ENCODE results near the gene WASF3.
"Not testable (repeated sequence)": the region's sequence is repeated elsewhere in the genome, so short reads cannot be mapped to it uniquely, and the experiment has no call there.

Gene WASF3

DNA sequence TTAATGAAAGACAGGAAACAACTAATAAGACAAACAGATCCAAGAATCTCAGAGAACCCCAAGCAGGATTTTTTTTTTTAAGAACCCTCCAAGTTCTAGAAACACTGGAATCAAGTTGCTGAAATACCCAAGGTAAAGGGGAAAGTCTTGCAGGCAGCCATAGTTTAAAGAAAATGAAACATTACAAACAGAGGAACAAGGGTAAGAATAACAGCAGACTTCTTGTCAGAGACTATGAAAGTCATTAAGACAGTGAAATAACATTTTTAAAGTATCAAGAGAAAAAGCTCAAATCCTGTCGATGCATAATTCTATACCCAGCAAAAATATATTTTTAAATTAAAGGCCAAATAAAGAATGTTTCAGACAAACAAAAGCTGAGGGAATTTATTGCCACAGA, 67.1 kb downstream of the WASF3 start:
- DNase-seq (ENCODE audit: low spot score): no peak
- FAIRE-seq: no peak

DNA sequence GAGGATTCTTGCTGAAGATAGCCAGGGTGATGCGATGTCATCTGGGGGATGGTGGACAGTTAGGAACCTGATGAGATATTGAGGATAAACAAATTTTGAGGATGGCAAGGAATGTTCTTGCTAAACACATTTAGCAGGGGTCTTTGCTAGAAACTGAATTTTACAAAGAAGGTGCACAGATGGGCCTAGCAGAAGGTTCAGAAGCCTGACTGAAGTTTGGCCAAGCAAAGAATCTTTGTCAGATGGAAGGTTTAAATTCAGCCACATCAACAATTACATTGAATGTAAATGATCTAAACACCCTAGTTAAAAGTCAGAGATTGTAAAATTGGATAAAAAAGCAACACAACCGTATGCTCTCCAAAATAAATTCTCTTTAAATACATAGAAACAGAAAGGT, 68.8 kb downstream of the WASF3 start:
- DNase-seq (ENCODE audit: low spot score) (no peak), FAIRE-seq (no peak)

DNA sequence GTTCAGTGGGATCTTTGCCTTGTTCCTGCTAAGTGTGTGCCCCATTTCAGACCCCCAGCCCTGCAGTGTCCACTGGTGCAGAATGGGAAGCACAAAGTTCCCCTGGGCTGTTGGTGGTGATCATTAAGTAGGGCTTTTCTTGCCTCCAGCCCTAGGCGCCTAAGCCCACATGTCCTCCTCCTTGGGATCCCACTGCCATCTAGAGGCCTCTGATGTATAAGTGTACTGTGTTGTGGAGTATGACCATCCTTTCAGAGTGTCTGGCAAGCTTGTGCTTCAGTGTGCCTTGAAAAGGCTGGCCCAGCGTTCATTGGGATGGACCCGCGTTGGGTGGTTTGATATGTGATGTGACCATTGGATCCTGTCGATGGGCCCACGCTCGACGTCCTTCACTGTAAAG, 71.2 kb downstream of the WASF3 start:
- FAIRE-seq: no peak
- DNase-seq (ENCODE audit: low spot score): no peak

DNA sequence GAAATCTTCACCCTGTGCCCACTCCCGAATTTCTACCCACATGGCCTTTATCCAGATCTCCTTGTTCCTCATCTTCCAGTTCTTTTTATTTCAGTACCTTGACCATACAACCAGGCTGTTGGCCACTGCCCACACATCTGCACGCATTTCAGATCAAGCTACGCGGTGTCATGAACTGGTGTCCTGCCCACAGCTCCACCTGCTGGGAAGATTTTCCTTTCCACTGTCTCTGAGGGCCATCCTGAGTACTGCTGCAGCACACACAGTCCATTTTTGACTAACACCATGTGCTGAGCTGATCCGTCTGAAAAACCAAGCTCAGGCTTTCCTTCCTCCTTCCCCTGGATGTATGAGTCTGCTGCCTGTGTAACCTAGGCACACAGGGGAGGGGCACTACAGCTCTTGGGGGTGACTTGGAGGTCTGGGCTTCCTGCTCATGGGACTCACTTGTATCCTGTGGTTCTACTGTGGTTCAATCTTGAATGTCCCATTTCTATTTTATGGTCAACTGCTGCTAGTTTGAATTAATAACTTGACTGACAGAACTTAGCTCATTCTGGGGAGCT, 71.9 kb downstream of the WASF3 start:
- DNase-seq (ENCODE audit: low spot score): no peak

DNA sequence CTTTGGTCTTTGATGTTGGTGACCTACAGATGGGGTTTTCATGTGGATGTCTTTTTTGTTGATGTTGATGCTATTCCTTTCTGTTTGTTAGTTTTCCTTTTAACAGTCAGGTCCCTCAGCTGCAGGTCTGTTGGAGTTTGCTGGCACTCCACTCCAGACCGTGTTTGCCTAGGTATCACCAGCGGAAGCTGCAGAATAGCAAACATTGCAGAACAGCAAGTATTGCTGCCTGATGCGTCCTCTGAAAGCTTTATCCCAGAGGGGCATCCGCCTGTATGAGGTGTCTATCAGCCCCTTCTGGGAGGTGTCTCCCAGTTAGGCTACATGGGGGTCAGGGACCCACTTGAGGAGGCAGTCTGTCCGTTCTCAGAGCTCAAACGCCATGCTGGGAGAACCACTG, 78.2 kb downstream of the WASF3 start:
- FAIRE-seq; DNase-seq (ENCODE audit: low spot score): not testable (repeated sequence)

More for the DNA sequence above, 71.9 kb downstream of the WASF3 start:
- FAIRE-seq: no peak

DNA sequence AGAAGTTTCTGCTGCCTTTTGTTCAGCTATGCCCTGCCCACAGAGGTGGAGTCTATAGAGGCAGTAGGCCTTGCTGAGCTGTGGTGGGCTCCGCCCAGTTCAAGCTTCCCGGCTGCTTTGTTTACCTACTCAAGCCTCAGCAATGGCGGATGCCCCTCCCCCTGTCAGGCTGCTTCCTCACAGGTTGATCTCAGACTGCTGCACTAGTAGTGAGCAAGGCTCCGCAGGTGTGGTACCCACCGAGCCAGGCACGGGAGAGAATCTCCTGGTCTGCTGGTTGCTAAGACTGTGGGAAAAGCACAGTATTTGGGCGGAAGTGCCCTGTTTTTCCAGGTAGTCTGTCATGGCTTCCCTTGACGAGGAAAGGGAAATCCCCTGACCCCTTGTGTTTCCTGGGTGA, 78.6 kb downstream of the WASF3 start:
- FAIRE-seq; DNase-seq (ENCODE audit: low spot score): not testable (repeated sequence)

DNA sequence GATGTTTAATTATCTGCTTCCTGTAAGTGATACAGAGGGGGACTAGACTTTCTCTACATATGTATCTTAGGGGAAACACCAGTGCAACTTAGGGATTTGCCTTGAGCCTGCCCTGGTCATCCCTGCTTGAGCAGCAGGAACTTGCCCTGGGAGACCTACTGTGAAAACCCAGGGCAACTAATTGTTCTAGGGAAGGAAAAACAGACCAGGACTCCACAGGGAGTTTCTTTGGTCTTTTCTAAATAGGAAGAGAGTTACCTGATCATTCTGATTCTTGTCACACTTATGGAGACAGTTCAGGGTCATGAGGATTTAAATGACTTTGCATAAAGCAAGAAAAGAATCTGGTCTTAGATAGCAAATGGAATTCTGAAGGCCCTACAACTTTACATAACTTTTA, 89.1 kb downstream of the WASF3 start:
- FAIRE-seq (no peak), DNase-seq (ENCODE audit: low spot score) (no peak)

DNA sequence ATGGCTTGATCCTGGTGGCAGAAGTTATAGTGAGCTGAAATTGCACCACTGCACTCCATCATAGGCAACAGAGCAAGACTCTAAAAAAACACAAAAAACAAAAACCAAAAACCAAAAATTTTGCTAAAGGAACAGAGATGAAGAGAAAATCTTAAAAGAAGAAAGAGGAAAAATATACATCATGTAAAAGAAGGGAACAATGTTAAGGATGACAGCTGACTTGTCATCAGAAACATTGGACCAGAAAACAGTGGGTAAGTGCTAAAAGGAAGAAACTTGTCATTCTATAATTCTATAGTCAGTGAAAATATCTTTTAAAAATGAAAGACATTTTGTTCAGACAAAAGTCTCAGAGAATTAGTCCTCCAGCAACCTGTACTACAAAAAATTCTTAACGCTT, 93.8 kb downstream of the WASF3 start:
- FAIRE-seq: no peak

DNA sequence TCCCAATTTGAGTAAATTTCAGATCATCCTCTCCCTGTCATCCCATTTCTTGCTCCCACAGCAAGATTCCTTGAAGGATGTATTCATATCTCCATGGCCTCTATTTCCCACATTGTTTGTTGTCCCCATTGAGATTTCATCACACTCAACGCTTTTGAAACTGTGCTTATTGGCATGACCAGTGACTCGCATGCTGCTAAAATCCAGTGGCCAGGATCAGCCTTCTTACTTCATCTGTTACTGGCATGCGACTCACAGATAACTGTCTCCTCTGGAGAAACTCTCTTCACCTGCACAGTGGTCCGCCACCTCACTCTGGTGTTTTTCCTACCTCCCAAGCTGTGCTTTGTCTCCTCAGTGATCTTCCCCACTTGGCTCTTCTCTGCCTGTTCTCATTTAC, 95.8 kb downstream of the WASF3 start:
- no peak for FAIRE-seq
- no peak for DNase-seq (ENCODE audit: low spot score)

More for the DNA sequence above, 93.8 kb downstream of the WASF3 start:
- DNase-seq (ENCODE audit: low spot score): no peak

DNA sequence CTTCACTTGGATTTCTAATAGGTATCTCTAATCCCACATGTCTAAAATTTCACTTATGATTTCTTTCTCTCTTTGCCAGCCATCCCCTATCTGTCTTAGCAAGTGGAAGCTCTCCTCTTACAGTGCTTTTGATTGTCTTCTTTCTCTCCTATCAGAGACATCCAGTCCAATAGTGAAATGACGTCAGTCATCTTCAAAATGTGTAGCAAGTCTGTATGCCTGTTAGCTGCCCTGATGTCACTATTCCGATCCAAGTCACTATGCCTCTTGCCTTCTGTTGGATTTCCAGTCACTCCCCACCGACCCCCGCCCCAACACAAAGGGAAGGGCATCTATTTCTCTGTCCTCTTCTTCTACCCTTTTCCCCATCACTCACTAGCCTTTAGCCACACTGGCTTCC, 96.4 kb downstream of the WASF3 start:
- no peak for FAIRE-seq
- no peak for DNase-seq (ENCODE audit: low spot score)

DNA sequence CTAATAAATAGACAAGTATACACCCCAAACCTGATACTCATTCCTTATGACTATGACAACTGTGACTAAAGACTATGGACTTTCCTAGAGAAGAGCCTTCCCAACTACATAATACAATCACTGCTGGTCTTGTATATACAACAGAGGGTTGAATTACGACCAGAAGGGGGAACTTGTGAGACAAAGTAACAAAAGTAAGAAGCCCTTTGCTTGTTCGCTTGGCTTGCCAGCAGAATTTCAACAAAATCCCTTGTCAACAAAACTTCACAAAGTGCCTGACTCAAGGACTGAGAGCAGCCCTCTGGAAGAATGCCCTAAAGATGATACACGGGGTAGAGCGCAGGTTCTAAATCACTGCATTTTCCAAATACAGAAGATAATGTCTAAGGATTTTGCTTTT, 99.4 kb downstream of the WASF3 start:
- DNase-seq (ENCODE audit: low spot score) (no peak), FAIRE-seq (no peak)

DNA sequence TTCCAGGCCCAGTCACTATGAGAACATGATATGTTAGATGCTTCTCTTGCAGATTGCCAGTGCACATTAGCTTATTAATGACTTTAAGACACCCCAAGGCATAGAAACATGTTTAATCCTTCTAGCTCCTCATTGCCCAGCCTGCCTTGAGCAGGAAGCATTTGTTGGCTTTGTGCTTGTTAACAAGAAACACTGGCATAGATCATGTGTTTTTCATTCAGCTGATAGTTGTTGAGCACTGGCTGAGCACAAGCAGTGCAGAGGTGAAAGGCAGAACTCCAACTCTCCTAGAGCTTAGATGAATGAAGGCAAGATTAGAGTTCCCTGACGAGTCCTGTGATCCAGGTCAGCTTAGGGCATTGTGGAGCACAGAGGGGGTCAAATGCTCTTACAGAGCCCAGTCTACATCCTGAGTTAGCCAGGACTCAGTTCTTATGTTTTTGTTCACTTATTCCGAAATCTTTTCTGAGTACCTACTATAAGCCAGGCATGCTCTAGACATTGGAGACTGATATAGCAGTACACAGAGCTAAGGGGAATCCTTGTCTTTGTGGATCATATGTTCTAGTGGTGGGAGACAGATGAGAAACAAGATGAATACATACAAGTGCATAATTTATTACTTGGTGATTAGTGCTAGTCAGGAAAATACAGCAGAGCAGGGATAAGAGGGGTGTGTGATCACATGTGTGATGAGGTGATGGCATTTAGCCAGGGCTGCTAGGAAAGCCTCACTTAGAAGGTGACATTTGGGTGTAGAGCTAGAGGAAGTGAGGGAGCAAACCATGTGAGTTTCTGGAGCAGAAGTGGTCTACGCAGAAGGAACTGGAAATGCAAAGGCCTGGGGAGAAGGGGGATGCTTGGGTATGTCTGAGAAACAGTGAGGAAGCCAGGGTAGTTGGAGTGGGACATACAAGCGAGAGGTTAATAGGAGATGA, 101.2 kb downstream of the WASF3 start:
- no peak for DNase-seq (ENCODE audit: low spot score)
- FAIRE-seq: no peak

DNA sequence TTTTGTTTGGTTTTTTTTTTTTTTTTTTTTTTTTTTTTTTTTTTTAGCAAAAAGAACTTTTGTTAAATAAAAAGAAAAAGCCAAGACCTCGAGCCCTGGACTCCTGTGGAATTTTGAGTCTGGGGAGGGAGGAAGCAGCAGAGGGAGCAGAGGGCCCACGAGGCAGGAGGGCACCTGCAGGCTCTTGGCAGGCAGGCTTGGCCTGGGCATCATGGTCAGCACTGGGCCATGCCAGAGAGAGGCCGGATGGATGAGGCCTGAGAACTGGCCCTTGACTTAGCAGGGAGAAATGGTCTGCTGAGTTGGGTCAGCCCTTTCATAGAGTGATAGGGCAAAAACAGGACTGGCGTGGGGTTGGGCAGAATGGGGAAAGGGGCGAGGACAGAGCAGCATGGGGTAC, 102.7 kb downstream of the WASF3 start:
- DNase-seq (ENCODE audit: low spot score): no peak
- no peak for FAIRE-seq

DNA sequence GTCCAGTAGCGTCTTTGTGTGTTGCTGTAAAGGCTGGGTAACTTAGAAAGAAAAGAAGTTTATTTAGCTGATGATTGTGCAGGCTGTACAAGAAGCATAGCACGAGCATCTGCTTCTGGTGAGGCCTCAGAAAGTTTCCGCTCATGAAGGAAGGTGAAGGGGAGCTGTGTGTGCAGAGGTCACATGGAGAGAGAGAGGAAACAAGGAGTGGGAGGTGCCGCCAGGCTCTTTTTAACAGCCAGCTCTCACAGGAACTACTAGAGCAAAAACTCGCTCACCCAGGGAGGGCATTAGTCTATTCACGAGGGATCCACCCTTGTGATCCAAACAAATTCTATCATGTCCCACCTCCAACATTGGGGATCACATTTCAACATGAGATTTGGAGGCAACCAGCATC, 103.3 kb downstream of the WASF3 start:
- FAIRE-seq (no peak), DNase-seq (ENCODE audit: low spot score) (no peak)

DNA sequence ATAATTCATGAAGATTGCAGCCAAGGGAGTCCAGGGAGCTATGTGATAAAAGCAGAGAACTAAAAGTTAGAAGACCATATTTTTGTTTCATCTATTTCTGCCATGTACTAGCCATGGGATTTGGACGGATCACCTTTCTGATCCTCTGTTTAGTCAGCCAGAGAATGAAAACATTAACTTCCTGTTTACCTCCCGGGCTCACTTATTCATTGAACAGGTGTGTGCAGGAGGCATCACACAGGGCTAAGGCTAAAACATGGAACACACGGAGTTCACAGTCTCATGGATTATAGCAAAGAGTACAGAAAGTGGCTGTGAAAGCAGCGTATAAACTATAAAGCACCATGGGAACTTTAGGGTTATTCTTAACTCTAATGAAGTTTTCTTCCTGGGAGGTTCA, 106.3 kb downstream of the WASF3 start:
- FAIRE-seq: no peak
- DNase-seq (ENCODE audit: low spot score): no peak

DNA sequence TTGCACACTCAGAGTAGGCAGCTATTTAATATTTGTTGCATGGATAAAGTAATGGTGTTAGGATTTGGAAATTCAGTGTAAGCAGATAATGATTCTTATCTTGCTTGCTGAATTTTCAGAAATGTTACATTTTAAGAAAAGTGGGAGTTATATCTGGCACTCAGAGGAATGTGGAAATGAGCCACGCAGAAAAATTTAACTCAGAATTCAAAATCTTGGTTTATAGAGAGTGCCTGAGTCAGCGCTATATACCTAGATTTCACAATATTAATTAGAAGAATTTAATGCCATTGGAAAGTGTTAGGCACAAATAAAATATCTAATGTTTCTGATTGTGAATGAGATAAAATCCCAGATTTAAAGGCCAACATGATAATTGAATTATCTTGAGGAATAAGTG, 106.8 kb downstream of the WASF3 start:
- FAIRE-seq (no peak), DNase-seq (ENCODE audit: low spot score) (no peak)

DNA sequence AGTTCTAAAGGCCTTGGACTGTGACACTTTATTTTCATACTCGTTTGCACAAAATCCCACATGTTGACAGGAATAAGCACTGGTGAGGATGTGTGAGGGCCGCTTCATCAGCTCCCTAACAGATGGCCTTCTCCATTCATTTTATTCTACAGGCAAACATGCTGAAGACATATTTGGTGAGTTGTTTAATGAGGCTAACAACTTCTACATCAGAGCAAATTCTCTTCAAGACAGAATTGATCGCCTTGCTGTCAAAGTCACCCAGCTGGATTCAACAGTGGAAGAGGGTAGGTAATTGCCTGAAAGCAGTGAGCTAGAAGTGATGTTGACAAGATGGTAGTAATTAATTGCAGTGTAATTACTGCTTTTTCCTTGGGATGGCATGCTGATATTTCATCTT, 107.4 kb downstream of the WASF3 start:
- DNase-seq (ENCODE audit: low spot score): no peak
- no peak for FAIRE-seq

DNA sequence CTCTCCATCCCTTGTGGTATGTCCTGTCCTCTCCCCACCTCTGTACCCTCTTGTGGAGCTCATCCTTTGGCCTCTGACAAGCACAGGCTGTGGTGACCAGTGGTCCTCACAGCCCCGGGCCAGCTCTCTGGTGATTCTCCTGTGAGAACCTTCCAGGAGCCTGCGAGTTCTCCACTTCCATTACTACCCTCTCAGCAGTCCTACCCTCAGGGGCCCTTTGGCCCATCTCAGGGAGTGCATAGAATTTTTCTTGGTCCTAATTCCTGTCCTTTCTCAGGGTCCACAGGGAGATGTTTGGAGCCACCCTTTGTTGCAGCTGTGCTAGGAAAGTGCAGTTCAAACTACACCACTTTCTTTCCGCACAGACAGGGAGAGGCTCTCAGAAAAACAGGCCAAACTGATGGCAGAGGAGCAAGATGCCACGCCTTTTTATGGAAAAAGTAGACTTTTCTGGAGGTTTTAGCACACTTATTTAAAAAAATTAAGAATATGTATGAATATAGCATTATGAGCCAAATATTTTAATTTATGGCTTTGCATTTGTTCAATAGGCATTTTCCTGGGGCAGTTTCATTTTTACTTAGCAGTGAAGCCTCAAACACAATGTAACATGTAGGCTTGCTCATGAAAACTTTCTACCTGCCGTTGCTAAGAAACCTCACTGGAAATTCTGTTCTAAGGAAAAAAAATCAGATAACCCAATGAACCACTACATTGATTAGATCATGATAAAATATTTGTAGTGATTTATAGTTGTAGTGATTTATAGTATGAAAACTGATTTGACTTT, 111.1 kb downstream of the WASF3 start:
- DNase-seq (ENCODE audit: low spot score) (no peak), FAIRE-seq (no peak)

DNA sequence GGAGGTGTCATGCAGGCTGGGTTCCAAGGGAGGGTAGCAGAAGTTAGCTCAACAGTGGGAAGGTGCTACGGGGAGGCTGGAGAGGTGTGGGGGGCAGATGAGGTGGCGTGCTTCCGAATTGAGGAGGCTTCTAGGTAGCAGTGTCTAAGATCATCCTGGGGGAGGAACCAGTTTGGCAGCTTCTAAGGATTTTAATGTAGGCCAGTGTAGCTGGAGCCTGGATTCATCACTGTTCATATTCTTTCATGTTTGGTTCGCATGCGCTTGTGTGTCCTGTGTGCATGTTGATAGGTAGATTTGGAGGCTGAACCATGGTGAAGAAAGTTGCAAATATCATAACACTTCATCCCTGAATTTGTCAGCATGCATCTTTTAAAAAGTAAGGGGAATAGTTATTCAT, 116.4 kb downstream of the WASF3 start:
- DNase-seq (ENCODE audit: low spot score) (no peak), FAIRE-seq (no peak)

DNA sequence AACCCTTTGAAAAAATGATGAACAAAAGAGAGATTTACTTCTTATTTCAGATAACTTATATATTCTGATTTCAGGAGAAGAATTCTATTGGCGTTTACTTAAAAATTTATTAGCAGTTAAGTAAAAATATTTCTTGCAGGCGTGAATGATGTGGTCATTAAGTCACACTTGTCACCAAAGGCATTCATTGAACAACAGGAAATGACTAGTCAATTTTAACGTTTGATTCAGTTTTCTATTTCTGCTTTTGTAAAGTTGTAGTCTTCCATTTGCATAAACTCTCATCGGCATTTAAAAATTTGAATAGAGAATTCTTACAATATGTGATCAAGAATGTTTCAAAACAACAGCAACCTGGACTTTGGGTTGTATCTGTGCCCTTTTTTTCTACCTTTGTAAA, 119.7 kb downstream of the WASF3 start:
- FAIRE-seq: no peak
- no peak for DNase-seq (ENCODE audit: low spot score)

DNA sequence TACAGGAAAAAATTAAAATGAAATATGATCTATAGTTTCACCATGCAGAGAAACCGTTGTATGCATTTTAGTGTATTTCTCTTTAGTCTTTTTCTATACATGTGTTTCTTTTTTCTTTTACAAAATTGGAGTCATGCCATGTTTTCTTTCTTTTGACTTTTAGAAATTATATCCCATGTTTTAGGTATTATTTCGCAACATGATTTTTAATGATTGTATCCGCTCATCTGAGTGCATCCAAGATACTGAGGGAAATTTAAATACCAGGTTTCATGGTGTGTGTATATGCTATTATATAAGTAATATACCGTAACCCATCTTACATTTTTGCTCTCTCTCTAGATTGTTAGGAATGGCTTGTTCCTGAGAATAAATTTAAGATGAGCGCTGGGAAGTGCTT, 120.8 kb downstream of the WASF3 start:
- no peak for DNase-seq (ENCODE audit: low spot score)
- no peak for FAIRE-seq

DNA sequence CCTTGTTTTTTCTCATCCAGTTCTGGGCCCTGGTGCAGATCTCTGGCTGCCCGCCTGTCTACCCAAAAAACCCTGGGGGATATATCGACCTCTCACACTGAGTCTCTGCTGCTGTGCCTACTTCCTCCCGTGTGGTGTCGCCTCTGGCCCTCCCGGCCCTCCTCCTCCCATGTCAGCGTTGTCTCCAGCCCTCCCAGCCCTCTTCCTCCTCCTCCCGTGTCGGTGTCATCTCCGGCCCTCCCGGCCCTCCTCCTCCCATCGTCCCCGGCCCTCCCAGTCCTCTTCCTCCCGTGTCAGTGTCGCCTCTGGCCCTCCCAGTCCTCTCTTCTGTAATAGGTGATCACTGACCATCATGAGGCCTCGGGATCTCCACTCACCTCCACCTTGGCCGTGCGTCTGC, 121.3 kb downstream of the WASF3 start:
- no peak for DNase-seq (ENCODE audit: low spot score)
- no peak for FAIRE-seq
